Esophagus squamous epithelium (tissue), 5 donors: ENCODE data around the gene ATG9B. TPM values are rescaled to one million over a fixed set of nuclear protein-coding genes. Genes with fewer than 3 reads are reported as not detected.

Experiments
- DNase-seq: peaks from one replicate; lab custom pipeline; 2025; lab: John Stamatoyannopoulos, UW
- H3K27ac ChIP-seq, 4 donors: fragments of 200-600 bp; sonication (generic); one replicate each; pipeline ENCODE4 v1.5.1; 2016 to 2019; ENCODE audit warnings: mild to moderate bottlenecking in 1 of 4
- H3K27me3 ChIP-seq, 4 donors: fragments of 200-600 bp; sonication (generic); 1 replicate in 3 of 4; 2 replicates in 1 of 4; pipeline versions ENCODE4 v1.5.1 to v1.6.0; 2017 to 2021; ENCODE audit warnings: antibody characterized with exemption in 1 of 4
- H3K36me3 ChIP-seq, 3 donors: fragments of 200-600 bp; sonication (generic); one replicate each; pipeline ENCODE4 v1.5.1; 2016 to 2019
- H3K4me1 ChIP-seq, 3 donors: fragments of 200-600 bp; sonication (generic); one replicate each; pipeline ENCODE4 v1.5.1; 2017 to 2019
- H3K4me3 ChIP-seq, 4 donors: fragments of 200-600 bp; sonication (generic); 1 replicate in 3 of 4; 2 replicates in 1 of 4; pipeline ENCODE4 v1.5.1; 2016 to 2019; ENCODE audit warnings: mild to moderate bottlenecking in 2 of 4, moderate library complexity in 1 of 4
- H3K9me3 ChIP-seq, 3 donors: fragments of 200-600 bp; sonication (generic); one replicate each; pipeline ENCODE4 v1.5.1; 2016 to 2019
- POLR2A ChIP-seq, 4 donors: fragments of 450-650 bp; IDR thresholded peaks; one replicate each; pipeline ENCODE4 v1.6.1; 2017; ENCODE audit warnings: antibody characterized with exemption in 4 of 4, mild to moderate bottlenecking in 4 of 4, moderate library complexity in 3 of 4
- WGBS, 2 donors: methylation state at CpG; one replicate each; pipeline ENCODE4 v1.1.5; 2018; 5-methylcytosine and 5-hydroxymethylcytosine counted together
- intact Hi-C: fragments of 100-400 bp; cut with DNase I; formaldehyde crosslinking; loops from one replicate; pipeline ENCODE4 v1.15.0; 2022
- total RNA-seq, 4 donors: library from RNA; depleted of rRNA; stranded (reverse); fragments of >200 nt; gene quantifications; one replicate each; pipeline ENCODE4 v1.1.0, GENCODE V29; 2016
- TF ChIP-seq, protein P1 (sequence below), 6 experiments: fragments of 450-650 bp in 4 of 6; fragments of 200-600 bp in 2 of 6; sonication (generic) in 2 of 6; IDR thresholded peaks; one replicate each; pipeline ENCODE4 v1.5.1; 2016 to 2019; ENCODE audit warnings: antibody characterized with exemption in 6 of 6, mild to moderate bottlenecking in 4 of 6, moderate library complexity in 4 of 6
- donor health status: DM: yes; HTN: yes; CAD: no.

The ATG9B gene
- total RNA-seq, 4 donors from 2014 or later = 1.5 to 45.2 (median 12.8) TPM

DNA sequence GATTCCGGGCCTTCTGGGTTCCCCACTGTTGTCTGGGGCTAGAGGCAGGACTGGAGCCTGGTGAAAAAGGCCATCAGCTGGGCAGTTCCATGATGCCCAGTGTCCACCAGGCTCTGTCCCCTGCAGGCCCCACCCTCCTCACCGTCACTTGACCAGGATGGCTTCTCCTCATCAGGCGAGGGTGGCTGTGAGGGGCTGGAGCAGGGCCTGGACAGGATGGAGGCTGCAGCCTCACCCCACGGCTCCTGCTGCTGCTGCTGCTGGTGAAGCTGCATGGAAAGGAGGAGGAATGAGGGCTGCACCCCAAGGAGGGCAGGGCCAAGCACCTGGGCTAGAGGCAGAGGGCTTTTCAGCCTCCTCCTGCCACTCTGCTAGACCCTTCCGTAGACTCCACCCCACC, 8.3 kb downstream of the ATG9B start:
- Histone ChIP-seq H3K36me3 (no peaks in the 10 kb centered on the region), H3K4me3 (no peak overlapping the region), H3K4me1 (peaks cover 23 to 71% (median 29%) of the 10 kb centered on the region in 3 donors), H3K9me3 (no peaks in the 10 kb centered on the region), H3K27me3 (peaks cover 0 to 98% (median 7%) of the 10 kb centered on the region in 4 donors), H3K27ac (no peak overlapping the region)
- DNase-seq = no peak
- TF ChIP-seq, protein P1, sequence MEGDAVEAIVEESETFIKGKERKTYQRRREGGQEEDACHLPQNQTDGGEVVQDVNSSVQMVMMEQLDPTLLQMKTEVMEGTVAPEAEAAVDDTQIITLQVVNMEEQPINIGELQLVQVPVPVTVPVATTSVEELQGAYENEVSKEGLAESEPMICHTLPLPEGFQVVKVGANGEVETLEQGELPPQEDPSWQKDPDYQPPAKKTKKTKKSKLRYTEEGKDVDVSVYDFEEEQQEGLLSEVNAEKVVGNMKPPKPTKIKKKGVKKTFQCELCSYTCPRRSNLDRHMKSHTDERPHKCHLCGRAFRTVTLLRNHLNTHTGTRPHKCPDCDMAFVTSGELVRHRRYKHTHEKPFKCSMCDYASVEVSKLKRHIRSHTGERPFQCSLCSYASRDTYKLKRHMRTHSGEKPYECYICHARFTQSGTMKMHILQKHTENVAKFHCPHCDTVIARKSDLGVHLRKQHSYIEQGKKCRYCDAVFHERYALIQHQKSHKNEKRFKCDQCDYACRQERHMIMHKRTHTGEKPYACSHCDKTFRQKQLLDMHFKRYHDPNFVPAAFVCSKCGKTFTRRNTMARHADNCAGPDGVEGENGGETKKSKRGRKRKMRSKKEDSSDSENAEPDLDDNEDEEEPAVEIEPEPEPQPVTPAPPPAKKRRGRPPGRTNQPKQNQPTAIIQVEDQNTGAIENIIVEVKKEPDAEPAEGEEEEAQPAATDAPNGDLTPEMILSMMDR (IDR thresholded peaks at IDR 0.05) = no peak
- no peak for TF ChIP-seq POLR2A (IDR thresholded peaks at IDR 0.05)
- intact Hi-C loops = no loop called here
- WGBS, 2 donors = 100% methylated on average over 1 of the region's 5 CpGs; no CpG with 5 or more reads in 1 of the 2 donors

DNA sequence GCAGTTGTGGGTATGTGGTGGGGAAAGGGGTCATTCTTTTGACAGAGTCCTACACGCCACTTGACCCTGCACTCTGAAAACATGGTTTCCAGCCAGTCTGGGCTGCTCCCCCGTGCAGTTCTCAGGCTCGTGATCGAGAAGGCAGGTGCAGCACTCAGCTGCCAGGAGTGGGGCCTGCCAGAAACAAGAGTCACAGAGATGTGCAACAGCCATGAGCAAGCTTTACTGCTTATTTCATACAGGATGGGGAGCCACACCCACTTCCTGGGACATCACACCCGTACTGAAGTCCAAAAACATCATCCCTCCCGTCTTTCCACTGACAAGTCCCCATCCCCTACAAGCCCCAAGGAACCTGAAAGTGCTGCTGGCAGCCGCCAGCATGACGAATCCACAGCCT, 9.3 kb downstream of the ATG9B start:
- no peak for DNase-seq
- no peaks in the 10 kb centered on the region for H3K36me3 ChIP-seq
- peaks cover 32 to 78% (median 32%) of the 10 kb centered on the region in 3 donors for H3K4me1 ChIP-seq
- WGBS, 2 donors = 55 to 58% methylated on average over 5 to 8 of the region's 8 CpGs
- no peak overlapping the region for H3K27ac ChIP-seq
- TF ChIP-seq POLR2A (IDR thresholded peaks at IDR 0.05) = no peak
- H3K9me3 ChIP-seq = no peaks in the 10 kb centered on the region
- H3K4me3 ChIP-seq = no peak overlapping the region
- peaks cover 0 to 98% (median 7%) of the 10 kb centered on the region in 4 donors for H3K27me3 ChIP-seq
- intact Hi-C loops = no loop called here

DNA sequence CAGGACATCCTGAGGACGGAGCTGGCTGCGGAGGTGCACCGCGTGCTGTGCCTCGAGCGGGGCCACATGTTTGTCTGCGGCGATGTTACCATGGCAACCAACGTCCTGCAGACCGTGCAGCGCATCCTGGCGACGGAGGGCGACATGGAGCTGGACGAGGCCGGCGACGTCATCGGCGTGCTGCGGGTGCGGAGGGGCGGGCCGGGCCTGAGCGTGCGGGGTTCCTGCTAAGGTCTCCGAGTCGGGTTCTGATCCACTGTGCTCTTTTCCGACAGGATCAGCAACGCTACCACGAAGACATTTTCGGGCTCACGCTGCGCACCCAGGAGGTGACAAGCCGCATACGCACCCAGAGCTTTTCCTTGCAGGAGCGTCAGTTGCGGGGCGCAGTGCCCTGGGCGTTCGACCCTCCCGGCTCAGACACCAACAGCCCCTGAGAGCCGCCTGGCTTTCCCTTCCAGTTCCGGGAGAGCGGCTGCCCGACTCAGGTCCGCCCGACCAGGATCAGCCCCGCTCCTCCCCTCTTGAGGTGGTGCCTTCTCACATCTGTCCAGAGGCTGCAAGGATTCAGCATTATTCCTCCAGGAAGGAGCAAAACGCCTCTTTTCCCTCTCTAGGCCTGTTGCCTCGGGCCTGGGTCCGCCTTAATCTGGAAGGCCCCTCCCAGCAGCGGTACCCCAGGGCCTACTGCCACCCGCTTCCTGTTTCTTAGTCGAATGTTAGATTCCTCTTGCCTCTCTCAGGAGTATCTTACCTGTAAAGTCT, 10.4 kb downstream of the ATG9B start:
- H3K27ac ChIP-seq = peak overlapping the region in 2 of 4 donors; percentile 0 to 49
- peaks cover 25 to 78% (median 29%) of the 10 kb centered on the region in 3 donors for H3K4me1 ChIP-seq
- TF ChIP-seq, protein P1 (IDR thresholded peaks at IDR 0.05) = peak in 1 of 6 experiments; percentile 23
- TF ChIP-seq POLR2A (IDR thresholded peaks at IDR 0.05) = peak in 1 of 4 donors; percentile 6
- H3K4me3 ChIP-seq = peak overlapping the region; percentile 1 to 55 (median 28)
- intact Hi-C loops = no loop called here
- no peaks in the 10 kb centered on the region for H3K9me3 ChIP-seq
- peak; percentile 29 for DNase-seq
- H3K27me3 ChIP-seq = peaks cover 0 to 98% (median 5%) of the 10 kb centered on the region in 4 donors
- H3K36me3 ChIP-seq = no peaks in the 10 kb centered on the region
- WGBS, 2 donors = 30 to 32% methylated on average over 16 to 24 of the region's 55 CpGs

DNA sequence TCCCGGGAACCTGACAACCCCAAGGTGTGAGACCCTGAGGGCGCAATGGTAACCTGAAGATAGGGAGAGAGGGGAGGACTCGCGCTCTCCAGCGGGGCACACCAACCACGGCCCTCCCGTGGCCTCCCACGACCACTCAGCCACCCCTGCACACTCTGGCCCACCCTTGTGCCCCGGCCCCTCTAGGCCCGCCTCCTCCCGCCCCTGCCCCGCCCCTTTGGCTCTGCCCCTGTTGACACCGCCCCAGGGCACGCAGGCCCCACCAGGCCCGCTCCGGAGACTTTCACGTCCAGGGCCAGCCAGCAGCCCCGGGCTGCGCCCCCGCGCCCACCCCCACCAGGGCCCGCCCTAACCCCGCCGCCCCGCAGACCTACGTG, 10.9 kb downstream of the ATG9B start:
- H3K9me3 ChIP-seq = no peaks in the 10 kb centered on the region
- peak overlapping the region; percentile 1 to 55 (median 28) for H3K4me3 ChIP-seq
- H3K36me3 ChIP-seq = no peaks in the 10 kb centered on the region
- peaks cover 0 to 97% (median 5%) of the 10 kb centered on the region in 4 donors for H3K27me3 ChIP-seq
- H3K4me1 ChIP-seq = peaks cover 20 to 78% (median 25%) of the 10 kb centered on the region in 3 donors
- H3K27ac ChIP-seq = peak overlapping the region in 1 of 4 donors; percentile 34
- TF ChIP-seq, protein P1 (IDR thresholded peaks at IDR 0.05) = no peak
- no peak for TF ChIP-seq POLR2A (IDR thresholded peaks at IDR 0.05)
- intact Hi-C loops = no loop called here
- DNase-seq = no peak
- WGBS, 2 donors = 7 to 67% methylated on average over 1 to 6 of the region's 26 CpGs

DNA sequence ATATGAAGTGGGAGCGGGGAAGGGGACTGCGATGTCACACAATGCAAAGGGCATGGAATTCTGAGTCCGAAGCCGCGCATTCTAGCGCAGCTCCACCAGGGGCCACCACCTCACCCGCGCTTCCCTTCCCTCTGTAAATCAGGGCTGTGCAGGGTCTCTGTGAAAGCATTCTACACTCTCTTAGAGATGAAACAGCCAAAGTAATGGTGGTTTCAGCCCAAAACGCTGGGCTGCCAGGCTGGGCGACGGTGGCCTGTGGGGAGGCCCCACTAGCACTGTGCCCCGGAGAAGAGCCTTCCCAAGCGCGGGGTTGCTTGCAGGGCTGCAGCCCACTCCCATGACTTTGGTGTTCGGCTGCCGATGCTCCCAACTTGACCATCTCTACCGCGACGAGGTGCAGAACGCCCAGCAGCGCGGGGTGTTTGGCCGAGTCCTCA, 11.4 kb downstream of the ATG9B start:
- H3K27ac ChIP-seq = peak overlapping the region in 1 of 4 donors; percentile 34
- H3K27me3 ChIP-seq = peaks cover 0 to 96% (median 5%) of the 10 kb centered on the region in 4 donors
- H3K9me3 ChIP-seq = no peaks in the 10 kb centered on the region
- WGBS, 2 donors = 33 to 60% methylated on average over 7 to 17 of the region's 23 CpGs
- intact Hi-C loops = no loop called here
- no peak for DNase-seq
- no peaks in the 10 kb centered on the region for H3K36me3 ChIP-seq
- peak overlapping the region in 1 of 4 donors; percentile 55 for H3K4me3 ChIP-seq
- TF ChIP-seq POLR2A (IDR thresholded peaks at IDR 0.05) = no peak
- TF ChIP-seq, protein P1 (IDR thresholded peaks at IDR 0.05) = peak in 4 of 6 experiments; percentile 27 to 51 (median 30)
- H3K4me1 ChIP-seq = peaks cover 15 to 78% (median 25%) of the 10 kb centered on the region in 3 donors
